ENCODE results near the gene SMG6. TPM values are rescaled to one million over a fixed set of nuclear protein-coding genes. Genes with fewer than 3 reads are reported as not detected.

The SMG6 gene
- total RNA-seq, 1 donor from 2014 or later, result 36.7 TPM

GRCh38 chr17:2190014-2190413 lies 113.6 kb downstream of the SMG6 start:
- Mint-ChIP-seq H3K9me3 (ENCODE audit: unreplicated experiment) (no peaks in the 10 kb centered on the region), H3K27ac (ENCODE audit: unreplicated experiment) (no peak overlapping the region), H3K4me1 (ENCODE audit: unreplicated experiment) (peaks cover 22% of the 10 kb centered on the region), H3K4me3 (ENCODE audit: unreplicated experiment) (no peak overlapping the region), H3K27me3 (ENCODE audit: unreplicated experiment) (no peaks in the 10 kb centered on the region), H3K36me3 (ENCODE audit: unreplicated experiment) (peaks cover 36% of the 10 kb centered on the region)
- TF ChIP-seq, protein P1, sequence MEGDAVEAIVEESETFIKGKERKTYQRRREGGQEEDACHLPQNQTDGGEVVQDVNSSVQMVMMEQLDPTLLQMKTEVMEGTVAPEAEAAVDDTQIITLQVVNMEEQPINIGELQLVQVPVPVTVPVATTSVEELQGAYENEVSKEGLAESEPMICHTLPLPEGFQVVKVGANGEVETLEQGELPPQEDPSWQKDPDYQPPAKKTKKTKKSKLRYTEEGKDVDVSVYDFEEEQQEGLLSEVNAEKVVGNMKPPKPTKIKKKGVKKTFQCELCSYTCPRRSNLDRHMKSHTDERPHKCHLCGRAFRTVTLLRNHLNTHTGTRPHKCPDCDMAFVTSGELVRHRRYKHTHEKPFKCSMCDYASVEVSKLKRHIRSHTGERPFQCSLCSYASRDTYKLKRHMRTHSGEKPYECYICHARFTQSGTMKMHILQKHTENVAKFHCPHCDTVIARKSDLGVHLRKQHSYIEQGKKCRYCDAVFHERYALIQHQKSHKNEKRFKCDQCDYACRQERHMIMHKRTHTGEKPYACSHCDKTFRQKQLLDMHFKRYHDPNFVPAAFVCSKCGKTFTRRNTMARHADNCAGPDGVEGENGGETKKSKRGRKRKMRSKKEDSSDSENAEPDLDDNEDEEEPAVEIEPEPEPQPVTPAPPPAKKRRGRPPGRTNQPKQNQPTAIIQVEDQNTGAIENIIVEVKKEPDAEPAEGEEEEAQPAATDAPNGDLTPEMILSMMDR (IDR thresholded peaks at IDR 0.05), result no peak
- no peak for DNase-seq (ENCODE audit: extremely low spot score, unreplicated experiment)

DNA sequence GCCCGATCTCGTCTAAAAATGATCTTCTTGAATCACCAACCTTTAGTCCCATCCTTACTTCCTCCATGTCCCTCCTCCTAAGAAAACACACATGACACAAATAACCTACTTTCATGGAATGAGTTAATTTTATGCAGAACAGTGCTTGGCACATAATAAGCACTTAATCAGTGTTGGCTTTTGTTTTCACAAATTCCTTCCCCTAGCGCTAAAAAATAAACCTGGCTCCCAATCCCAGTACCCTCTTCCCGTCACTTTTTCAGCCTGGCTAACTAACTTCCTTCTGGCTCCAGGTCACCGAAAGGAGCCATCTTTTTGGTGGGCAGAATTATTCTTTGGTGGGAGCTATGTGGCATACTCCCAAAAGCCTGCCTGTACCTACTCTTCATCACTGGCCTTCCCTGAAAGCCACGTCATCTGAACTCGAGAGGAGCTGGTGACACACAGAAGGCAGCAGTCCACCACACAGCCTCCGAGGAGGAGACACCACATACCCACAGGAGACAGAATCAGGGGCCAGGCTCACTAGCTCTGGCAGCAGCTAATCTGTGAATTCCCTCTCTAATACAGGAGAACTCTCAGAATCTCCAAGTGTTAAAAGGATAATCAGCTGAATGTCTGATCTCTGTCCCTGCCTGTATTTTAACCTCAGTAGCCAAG lies 114.5 kb downstream of the SMG6 start:
- Mint-ChIP-seq H3K4me3 (ENCODE audit: unreplicated experiment) (no peak overlapping the region), H3K4me1 (ENCODE audit: unreplicated experiment) (peaks cover 22% of the 10 kb centered on the region), H3K27ac (ENCODE audit: unreplicated experiment) (no peak overlapping the region), H3K9me3 (ENCODE audit: unreplicated experiment) (no peaks in the 10 kb centered on the region), H3K36me3 (ENCODE audit: unreplicated experiment) (peaks cover 31% of the 10 kb centered on the region), H3K27me3 (ENCODE audit: unreplicated experiment) (no peaks in the 10 kb centered on the region)
- TF ChIP-seq, protein P1 (IDR thresholded peaks at IDR 0.05), result no peak
- DNase-seq (ENCODE audit: extremely low spot score, unreplicated experiment), result no peak

- Mint-ChIP-seq H3K27me3 (ENCODE audit: unreplicated experiment) (no peaks in the 10 kb centered on the region), H3K4me1 (ENCODE audit: unreplicated experiment) (peaks cover 15% of the 10 kb centered on the region), H3K9me3 (ENCODE audit: unreplicated experiment) (no peaks in the 10 kb centered on the region), H3K36me3 (ENCODE audit: unreplicated experiment) (peaks cover 28% of the 10 kb centered on the region), H3K27ac (ENCODE audit: unreplicated experiment) (no peak overlapping the region), H3K4me3 (ENCODE audit: unreplicated experiment) (no peak overlapping the region)
- no peak for DNase-seq (ENCODE audit: extremely low spot score, unreplicated experiment)
- TF ChIP-seq, protein P1 (IDR thresholded peaks at IDR 0.05), result no peak
Measured at GRCh38 chr17:2187758-2188157, 115.8 kb downstream of the SMG6 start.

- no peak overlapping the region for H3K27ac Mint-ChIP-seq (ENCODE audit: unreplicated experiment)
- TF ChIP-seq, protein P1 (IDR thresholded peaks at IDR 0.05), result no peak
- H3K36me3 Mint-ChIP-seq (ENCODE audit: unreplicated experiment), result peaks cover 29% of the 10 kb centered on the region
- H3K9me3 Mint-ChIP-seq (ENCODE audit: unreplicated experiment), result no peaks in the 10 kb centered on the region
- no peak for DNase-seq (ENCODE audit: extremely low spot score, unreplicated experiment)
- H3K4me1 Mint-ChIP-seq (ENCODE audit: unreplicated experiment), result peaks cover 14% of the 10 kb centered on the region
- no peaks in the 10 kb centered on the region for H3K27me3 Mint-ChIP-seq (ENCODE audit: unreplicated experiment)
- H3K4me3 Mint-ChIP-seq (ENCODE audit: unreplicated experiment), result no peak overlapping the region
Measured at GRCh38 chr17:2186937-2187336, 116.6 kb downstream of the SMG6 start.

DNA sequence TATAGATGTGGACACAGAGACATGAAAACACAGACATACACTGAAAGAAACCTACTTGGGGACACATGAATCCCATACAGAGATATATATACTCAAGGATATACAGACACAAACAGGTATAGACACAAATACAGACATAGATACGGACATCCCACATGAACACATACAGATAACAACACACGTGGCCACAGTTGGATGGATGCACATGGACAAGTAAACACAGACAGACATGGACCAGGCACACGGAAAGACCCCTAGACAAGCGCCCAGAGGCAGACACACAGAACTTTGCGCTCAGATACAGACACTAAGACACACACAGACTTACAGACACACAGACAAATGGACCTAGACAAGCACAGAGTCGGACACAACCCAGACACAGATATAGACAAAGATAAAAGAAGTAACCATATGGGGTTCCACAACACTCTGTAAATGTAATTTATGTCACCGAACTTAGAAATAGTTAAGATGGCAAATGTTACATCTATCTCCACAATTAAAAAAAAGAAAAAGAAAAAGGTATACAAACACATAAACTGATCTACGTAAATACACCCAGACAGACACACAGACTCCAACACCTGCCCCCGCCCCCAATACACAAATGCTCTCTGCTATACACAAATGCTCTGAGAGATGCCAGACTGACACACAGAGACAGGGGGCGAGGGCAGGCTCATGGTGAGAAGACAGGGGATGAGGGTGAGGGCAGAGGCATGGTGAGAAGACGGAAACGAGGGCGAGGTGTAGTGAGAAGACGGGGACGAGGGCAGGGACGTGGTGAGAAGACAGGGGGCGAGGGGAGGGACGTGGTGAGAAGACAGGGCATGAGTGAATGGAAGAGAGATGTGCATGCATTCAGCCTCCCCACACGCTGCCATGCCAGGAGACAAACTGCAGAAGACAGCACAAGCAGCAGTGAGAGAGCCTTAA lies 118.3 kb downstream of the SMG6 start:
- H3K36me3 Mint-ChIP-seq (ENCODE audit: unreplicated experiment), result peaks cover 33% of the 10 kb centered on the region
- H3K27ac Mint-ChIP-seq (ENCODE audit: unreplicated experiment), result no peak overlapping the region
- no peaks in the 10 kb centered on the region for H3K9me3 Mint-ChIP-seq (ENCODE audit: unreplicated experiment)
- H3K4me1 Mint-ChIP-seq (ENCODE audit: unreplicated experiment), result peaks cover 29% of the 10 kb centered on the region
- H3K27me3 Mint-ChIP-seq (ENCODE audit: unreplicated experiment), result no peaks in the 10 kb centered on the region
- no peak overlapping the region for H3K4me3 Mint-ChIP-seq (ENCODE audit: unreplicated experiment)
- TF ChIP-seq, protein P1 (IDR thresholded peaks at IDR 0.05), result no peak
- no peak for DNase-seq (ENCODE audit: extremely low spot score, unreplicated experiment)
